Fibroblast of skin of left quadriceps (primary cell): ENCODE measurements around the gene PTPRH.

Source experiments
- DNase-seq, 2 experiments: peaks; one replicate each; pipeline ENCODE4 v3.0.0-alpha.2; 2013; ENCODE audit warnings: low read depth in 2 of 2

The PTPRH gene

GRCh38 chr19:55246462-55247451 lies 37.5 kb upstream of the PTPRH start:
- DNase-seq, result no peak

- DNase-seq, result no peak
Measured at GRCh38 chr19:55245236-55245904, 36.1 kb upstream of the PTPRH start.

GRCh38 chr19:55244004-55244680 lies 34.8 kb upstream of the PTPRH start:
- no peak for DNase-seq

GRCh38 chr19:55242517-55242916 lies 33.2 kb upstream of the PTPRH start:
- DNase-seq, result no peak

GRCh38 chr19:55241935-55242464 lies 32.7 kb upstream of the PTPRH start:
- DNase-seq, result no peak

GRCh38 chr19:55241143-55241934 lies 32.0 kb upstream of the PTPRH start:
- DNase-seq, result no peak

- DNase-seq, result no peak
Measured at GRCh38 chr19:55240713-55241020, 31.4 kb upstream of the PTPRH start.

- DNase-seq, result no peak
Measured at GRCh38 chr19:55239004-55239403, 29.7 kb upstream of the PTPRH start.

- no peak for DNase-seq
Measured at GRCh38 chr19:55238030-55238429, 28.7 kb upstream of the PTPRH start.

- no peak for DNase-seq
Measured at GRCh38 chr19:55232986-55233385, 23.7 kb upstream of the PTPRH start.

- DNase-seq, result no peak
Measured at GRCh38 chr19:55232286-55232602, 22.9 kb upstream of the PTPRH start.

GRCh38 chr19:55231391-55232285 lies 22.3 kb upstream of the PTPRH start:
- DNase-seq, result no peak

- no peak for DNase-seq
Measured at GRCh38 chr19:55230780-55231179, 21.5 kb upstream of the PTPRH start.

GRCh38 chr19:55230329-55230728 lies 21.0 kb upstream of the PTPRH start:
- no peak for DNase-seq

GRCh38 chr19:55229789-55230182 lies 20.5 kb upstream of the PTPRH start:
- DNase-seq, result no peak

- no peak for DNase-seq
Measured at GRCh38 chr19:55229145-55229788, 20.0 kb upstream of the PTPRH start.

GRCh38 chr19:55228403-55229031 lies 19.2 kb upstream of the PTPRH start, which contains the start of gene TMEM86B:
TMEM86B (minus strand) TSS chr19:55228763; CDS start chr19:55228741, 22 bp downstream.
- DNase-seq, result no peak

GRCh38 chr19:55228015-55228391 lies 18.7 kb upstream of the PTPRH start:
- no peak for DNase-seq

- DNase-seq, result no peak
Measured at GRCh38 chr19:55227241-55228014, 18.1 kb upstream of the PTPRH start.
